HepG2 (cell line): ENCODE data around the gene RYR2. TPM values are rescaled to one million over a fixed set of nuclear protein-coding genes. Genes with fewer than 3 reads are reported as not detected.

Experiments used
- ATAC-seq: fragments of 200-7000 bp; cut with Tn5 transposase; 3 replicates; pipeline ENCODE4 v1.9.1; 2020; ENCODE audit warnings: mild to moderate bottlenecking, moderate library complexity
- BruUV-seq: library from RNA; stranded (reverse); fragments of 400-500 nt; replicated peaks from 2 replicates; lab custom pipeline; 2021; lab: Mats Ljungman, UMichigan
- CTCF ChIA-PET: fragments of 300-600 bp; formaldehyde crosslinking; extraction: SDS; loops from one replicate; lab custom pipeline; 2021; ENCODE audit warnings: low total read pairs, inconsistent platforms, low intra/inter-chr PET ratio; lab: Yijun Ruan, JAX
- POLR2A ChIA-PET: fragments of 350-600 bp; sonication (Branson Sonifier 250); formaldehyde crosslinking; loops from one replicate; lab custom pipeline; 2020; ENCODE audit warnings: antibody characterized with exemption, inconsistent platforms; lab: Yijun Ruan, JAX
- DNase-seq: peaks from one replicate; pipeline ENCODE4 v3.0.0-alpha.2; 2015; ENCODE audit warnings: low spot score
- FAIRE-seq: peaks from 3 replicates; lab custom pipeline; 2011; peaks lifted over from hg19 to GRCh38; lab: Jason Lieb, UNC
- H2AFZ ChIP-seq: one replicate; pipeline ENCODE4 v1.6.1; 2011; ENCODE audit warnings: low read length, inconsistent platforms
- H3K27ac ChIP-seq: fragments of 300-600 bp; 3 replicates; pipeline ENCODE4 v1.8.0; 2011; ENCODE audit warnings: mixed run types, mild to moderate bottlenecking, mixed read lengths, low read length, inconsistent platforms; ENCODE audit not compliant: insufficient read depth; ENCODE audit errors: extremely low read length
- H3K27me3 ChIP-seq, 2 experiments: fragments of 200-600 bp in 1 of 2; 2 replicates in 1 of 2; 3 replicates in 1 of 2; pipeline versions ENCODE4 v1.6.0 to v1.8.0; 2011; ENCODE audit warnings: low read length in 2 of 2, mild to moderate bottlenecking in 2 of 2, moderate library complexity in 2 of 2, inconsistent platforms in 1 of 2; ENCODE audit not compliant: insufficient read depth in 2 of 2, control insufficient read depth in 1 of 2
- H3K36me3 ChIP-seq, 2 experiments: fragments of 200-600 bp in 1 of 2; replicated peaks in 1 of 2; 2 replicates in 1 of 2; 3 replicates in 1 of 2; pipeline versions ENCODE4 v1.5.1 to v1.8.0; 2011; ENCODE audit warnings: low read length in 2 of 2, inconsistent platforms in 1 of 2; ENCODE audit not compliant: insufficient read depth in 2 of 2, control insufficient read depth in 1 of 2
- H3K4me1 ChIP-seq: 2 replicates; pipeline ENCODE4 v1.5.1; 2012; ENCODE audit warnings: low read length, inconsistent platforms; ENCODE audit not compliant: insufficient read depth
- H3K4me2 ChIP-seq: 2 replicates; pipeline ENCODE4 v1.6.0; 2011; ENCODE audit warnings: low read depth, low read length, inconsistent platforms
- H3K4me3 ChIP-seq, 3 experiments: fragments of 200-600 bp in 1 of 3; sonication (generic), shearing (Covaris generic) in 1 of 3; replicated peaks in 1 of 3; 2 replicates each; pipeline ENCODE4 v1.5.1; 2011 to 2016; ENCODE audit warnings: low read length in 3 of 3, inconsistent platforms in 2 of 3, low read depth in 2 of 3, mild to moderate bottlenecking in 2 of 3, control low read depth in 1 of 3, mixed read lengths in 1 of 3; ENCODE audit not compliant: insufficient read depth in 1 of 3
- H3K79me2 ChIP-seq: one replicate; pipeline ENCODE4 v1.6.1; 2011; ENCODE audit warnings: low read length, inconsistent platforms; ENCODE audit not compliant: insufficient read depth
- H3K9ac ChIP-seq: 2 replicates; pipeline ENCODE4 v1.6.0; 2011; ENCODE audit warnings: mild to moderate bottlenecking, low read depth, low read length, inconsistent platforms; ENCODE audit not compliant: insufficient read depth
- H3K9me3 ChIP-seq: 2 replicates; pipeline ENCODE4 v1.5.1; 2012; ENCODE audit warnings: mild to moderate bottlenecking, low read length
- H4K20me1 ChIP-seq: 2 replicates; pipeline ENCODE4 v1.6.0; 2011; ENCODE audit warnings: inconsistent platforms, mild to moderate bottlenecking, low read length, moderate library complexity; ENCODE audit not compliant: insufficient read depth
- ADNP ChIP-seq: sonication (generic); formaldehyde crosslinking; IDR thresholded peaks from 2 replicates; pipeline ENCODE4 v1.4.0; 2020; ENCODE audit warnings: missing genetic modification reagents
- FOXO1 ChIP-seq: sonication (generic); formaldehyde crosslinking; IDR thresholded peaks from 2 replicates; pipeline ENCODE4 v1.4.0; 2020; ENCODE audit warnings: missing genetic modification reagents
- KMT2B ChIP-seq: IDR thresholded peaks from 2 replicates; pipeline ENCODE4 v1.6.1; 2016; ENCODE audit warnings: missing genetic modification reagents, missing compliant biosample characterization
- LCORL ChIP-seq, 2 experiments: fragments of 450-650 bp in 1 of 2; sonication (generic) in 1 of 2; formaldehyde crosslinking in 1 of 2; IDR thresholded peaks; 2 replicates each; pipeline versions ENCODE4 v1.5.0 to v1.6.1; 2017 to 2020; ENCODE audit warnings: antibody characterized with exemption in 1 of 2, missing genetic modification reagents in 1 of 2
- MED1 ChIP-seq: sonication (generic); formaldehyde crosslinking; IDR thresholded peaks from 2 replicates; pipeline ENCODE4 v1.4.0; 2020; ENCODE audit warnings: missing genetic modification reagents
- MNT ChIP-seq: fragments of 450-650 bp; IDR thresholded peaks from 2 replicates; pipeline ENCODE4 v1.6.1; 2016
- RFXANK ChIP-seq: IDR thresholded peaks from 2 replicates; pipeline ENCODE4 v1.6.1; 2016
- TFE3 ChIP-seq: IDR thresholded peaks from 2 replicates; pipeline ENCODE4 v1.6.1; 2016
- ZFP36L2 ChIP-seq: sonication (generic); formaldehyde crosslinking; IDR thresholded peaks from 2 replicates; pipeline ENCODE4 v1.4.0; 2020; ENCODE audit warnings: missing genetic modification reagents
- ZNF180 ChIP-seq: sonication (generic); formaldehyde crosslinking; IDR thresholded peaks from 2 replicates; pipeline ENCODE4 v1.4.0; 2020; ENCODE audit warnings: low read depth, missing genetic modification reagents, borderline replicate concordance
- ZNF253 ChIP-seq: sonication (generic); formaldehyde crosslinking; IDR thresholded peaks from 2 replicates; pipeline ENCODE4 v1.8.0; 2022; ENCODE audit warnings: mild to moderate bottlenecking, missing genetic modification reagents, borderline replicate concordance
- ZNF557 ChIP-seq: sonication (generic); formaldehyde crosslinking; IDR thresholded peaks from 2 replicates; pipeline ENCODE4 v1.4.0; 2020; ENCODE audit warnings: missing genetic modification reagents
- ZNF589 ChIP-seq: sonication (generic); formaldehyde crosslinking; conservative IDR thresholded peaks from 2 replicates; pipeline ENCODE4 v1.8.0; 2022; ENCODE audit warnings: mild to moderate bottlenecking, moderate library complexity, missing genetic modification reagents
- ZNF710 ChIP-seq: sonication (generic); formaldehyde crosslinking; IDR thresholded peaks from 2 replicates; pipeline ENCODE4 v1.5.0; 2020; ENCODE audit warnings: mild to moderate bottlenecking, missing genetic modification reagents, borderline replicate concordance
- ZNF746 ChIP-seq: sonication (generic); formaldehyde crosslinking; IDR thresholded peaks from 2 replicates; pipeline ENCODE4 v1.8.0; 2022; ENCODE audit warnings: mild to moderate bottlenecking, missing genetic modification reagents
- ZSCAN9 ChIP-seq: IDR thresholded peaks from 2 replicates; pipeline ENCODE4 v1.6.1; 2016; ENCODE audit warnings: borderline replicate concordance
- WGBS: methylation state at CpG from one replicate; pipeline ENCODE4 v1.1.6; 2017; ENCODE audit warnings: low lambda C conversion rate; 5-methylcytosine and 5-hydroxymethylcytosine counted together
- in situ Hi-C: cut with HindIII; loops from 2 replicates; pipeline ENCODE4 v1.10.0; 2017; ENCODE audit warnings: low pct_unique_long_range_greater_than_20kb; ENCODE audit not compliant: extremely low pct_ligation_motif_present
- intact Hi-C: fragments of 100-400 bp; cut with micrococcal nuclease; formaldehyde crosslinking; loops from one replicate; pipeline ENCODE4 v1.10.0; 2022; ENCODE audit not compliant: unreplicated experiment
- polyA plus RNA-seq, 8 experiments: library from polyadenylated mRNA; depleted of rRNA in 3 of 8; stranded (reverse) in 7 of 8; unstranded in 1 of 8; fragments of >200 nt; fragmentation: Illumina TruSeq in 4 of 8; extraction: Trizol in 4 of 8; gene quantifications; 2 replicates each; pipeline versions ENCODE4 v1.2.1 to v1.2.3, GENCODE V29; 2011 to 2016; ENCODE audit warnings: low read depth in 4 of 8, missing spikeins in 1 of 8, mixed read lengths in 1 of 8; ENCODE audit not compliant: insufficient read depth in 1 of 8
- total RNA-seq, 5 experiments: library from RNA; depleted of rRNA; stranded (reverse); fragments of >200 nt; fragmentation: Illumina TruSeq; extraction: Trizol; gene quantifications; 2 replicates each; pipeline ENCODE4 v1.2.3, GENCODE V29; 2016; ENCODE audit warnings: low read depth in 1 of 5

Gene RYR2
- total and polyA plus RNA-seq, 2 of the 13 experiments (the other 11 are each of a cell fraction or from before 2014, with no cell fraction given) = not detected

GRCh38 chr1:237509748-237510147, 467.8 kb downstream of the RYR2 start:
- H3K9me3 ChIP-seq = no peaks in the 10 kb centered on the region
- no peaks in the 10 kb centered on the region for H4K20me1 ChIP-seq
- no peak overlapping the region for H3K27ac ChIP-seq
- no peaks in the 10 kb centered on the region for H3K79me2 ChIP-seq
- ChIA-PET POLR2A (no interaction called here), CTCF (no interaction called here)
- no TSS peak for BruUV-seq
- no peaks in the 10 kb centered on the region for H3K4me1 ChIP-seq
- no peak overlapping the region for H2AFZ ChIP-seq
- no peaks in the 10 kb centered on the region for H3K27me3 ChIP-seq
- H3K9ac ChIP-seq = no peak overlapping the region
- WGBS = 17% methylated on average over 2 of the region's 2 CpGs
- in situ Hi-C loops = no loop called here
- FAIRE-seq (no peak), DNase-seq (no peak), ATAC-seq (no peak)
- no peaks in the 10 kb centered on the region for H3K36me3 ChIP-seq
- H3K4me2 ChIP-seq = no peak overlapping the region
- no peak for TF ChIP-seq ZNF253 (CRISPR knock-in tag)
- TF ChIP-seq FOXO1 (CRISPR knock-in tag) = no peak
- TF ChIP-seq LCORL (IDR thresholded peaks at IDR 0.05) = no peak
- TF ChIP-seq LCORL (CRISPR knock-in tag; IDR thresholded peaks at IDR 0.05) = no peak
- TF ChIP-seq ZFP36L2 = no peak
- no peak for TF ChIP-seq RFXANK (CRISPR knock-in tag)
- TF ChIP-seq ZNF746 (CRISPR knock-in tag) = no peak
- TF ChIP-seq ADNP (CRISPR knock-in tag) = no peak
- TF ChIP-seq MNT = no peak
- no peak for TF ChIP-seq ZNF589
- no peak for TF ChIP-seq ZNF710
- no peak for TF ChIP-seq ZNF180 (CRISPR knock-in tag)
- TF ChIP-seq ZNF557 = no peak
- TF ChIP-seq ZSCAN9 (CRISPR knock-in tag) = no peak
- no peak for TF ChIP-seq TFE3 (CRISPR knock-in tag)
- TF ChIP-seq KMT2B (CRISPR knock-in tag) = no peak
- no peak for TF ChIP-seq MED1 (CRISPR knock-in tag)
- intact Hi-C loops = no loop called here
- H3K4me3 ChIP-seq = no peak overlapping the region
